GM19239 (cell line): ENCODE measurements around the gene TADA2B.

ENCODE experiments used
- DNase-seq: peaks from one replicate; pipeline ENCODE4 v3.0.0; 2011; ENCODE audit warnings: low spot score; ENCODE audit not compliant: insufficient read length
- FAIRE-seq: peaks from 2 replicates; lab custom pipeline; 2011; peaks lifted over from hg19 to GRCh38; lab: Jason Lieb, UNC

TADA2B gene

GRCh38 chr4:7016512-7016911 is 26.7 kb upstream of the TADA2B start:
- FAIRE-seq = no peak
- no peak for DNase-seq

- no peak for DNase-seq
- FAIRE-seq = no peak
Measured at GRCh38 chr4:7017446-7018048, 25.6 kb upstream of the TADA2B start.

GRCh38 chr4:7018281-7018680 is 24.9 kb upstream of the TADA2B start:
- FAIRE-seq (no peak), DNase-seq (no peak)

- FAIRE-seq = no peak
Measured at GRCh38 chr4:7019367-7019766, 23.8 kb upstream of the TADA2B start.

GRCh38 chr4:7020290-7020689 is 22.9 kb upstream of the TADA2B start:
- no peak for FAIRE-seq
- DNase-seq = no peak

More at GRCh38 chr4:7019367-7019766, 23.8 kb upstream of the TADA2B start:
- DNase-seq = no peak

- no peak for FAIRE-seq
Measured at GRCh38 chr4:7020856-7021255, 22.3 kb upstream of the TADA2B start.

GRCh38 chr4:7021355-7021754 is 21.8 kb upstream of the TADA2B start:
- FAIRE-seq = no peak

More at GRCh38 chr4:7020856-7021255, 22.3 kb upstream of the TADA2B start:
- DNase-seq = no peak

GRCh38 chr4:7021930-7022664 is 21.1 kb upstream of the TADA2B start:
- FAIRE-seq = no peak
- no peak for DNase-seq

More at GRCh38 chr4:7021355-7021754, 21.8 kb upstream of the TADA2B start:
- DNase-seq = no peak

GRCh38 chr4:7023486-7023885 is 19.7 kb upstream of the TADA2B start:
- DNase-seq (no peak), FAIRE-seq (no peak)

GRCh38 chr4:7023901-7024300 is 19.3 kb upstream of the TADA2B start:
- FAIRE-seq (no peak), DNase-seq (no peak)

GRCh38 chr4:7024336-7024890 is 18.8 kb upstream of the TADA2B start:
- FAIRE-seq (no peak), DNase-seq (no peak)

- no peak for DNase-seq
- FAIRE-seq = no peak
Measured at GRCh38 chr4:7025040-7025602, 18.1 kb upstream of the TADA2B start.

- no peak for FAIRE-seq
- no peak for DNase-seq
Measured at GRCh38 chr4:7026107-7026506, 17.1 kb upstream of the TADA2B start.

GRCh38 chr4:7027284-7027683 is 15.9 kb upstream of the TADA2B start:
- no peak for DNase-seq
- no peak for FAIRE-seq

- DNase-seq (no peak), FAIRE-seq (no peak)
Measured at GRCh38 chr4:7027913-7028312, 15.3 kb upstream of the TADA2B start.

GRCh38 chr4:7029212-7029611 is 14.0 kb upstream of the TADA2B start:
- no peak for DNase-seq
- FAIRE-seq = no peak

- DNase-seq = no peak
- FAIRE-seq = no peak
Measured at GRCh38 chr4:7029921-7030320, 13.3 kb upstream of the TADA2B start.

GRCh38 chr4:7030856-7031255 is 12.3 kb upstream of the TADA2B start:
- FAIRE-seq (no peak), DNase-seq (no peak)

GRCh38 chr4:7031558-7032449 is 11.4 kb upstream of the TADA2B start:
- DNase-seq (no peak), FAIRE-seq (no peak)

GRCh38 chr4:7032596-7032995 is 10.6 kb upstream of the TADA2B start:
- no peak for FAIRE-seq

More at GRCh38 chr4:7032596-7032995, 10.6 kb upstream of the TADA2B start:
- no peak for DNase-seq
